Measurements from ENCODE around the gene SHC4.

The SHC4 gene

GRCh38 chr15:48834756-48835155 is 129.0 kb downstream of the SHC4 start:
- DNase-seq: no peak

GRCh38 chr15:48833526-48834239 is 130.0 kb downstream of the SHC4 start:
- no peak for DNase-seq

GRCh38 chr15:48832648-48833047 is 131.1 kb downstream of the SHC4 start:
- DNase-seq: no peak

GRCh38 chr15:48828906-48829305 is 134.8 kb downstream of the SHC4 start:
- DNase-seq: no peak

- DNase-seq: no peak
These were observed 135.2 kb downstream of the SHC4 start for GRCh38 chr15:48828471-48828870.

- no peak for DNase-seq
These were observed 138.6 kb downstream of the SHC4 start for GRCh38 chr15:48825075-48825474.

GRCh38 chr15:48823706-48824105 is 140.0 kb downstream of the SHC4 start:
- no peak for DNase-seq

GRCh38 chr15:48823237-48823636 is 140.5 kb downstream of the SHC4 start:
- no peak for DNase-seq

- no peak for DNase-seq
These were observed 149.4 kb downstream of the SHC4 start for GRCh38 chr15:48814286-48814685.

GRCh38 chr15:48811325-48811958 is 152.3 kb downstream of the SHC4 start:
- no peak for DNase-seq

GRCh38 chr15:48810414-48811324 is 153.1 kb downstream of the SHC4 start, which contains the start of gene CEP152:
Gene CEP152, minus strand, starts transcription at chr15:48811069. Its CDS starts 5,420 bp downstream, at chr15:48805649.
- DNase-seq: peak; percentile 83

- no peak for DNase-seq
These were observed 157.6 kb downstream of the SHC4 start for GRCh38 chr15:48806151-48806550.

- no peak for DNase-seq
These were observed 158.1 kb downstream of the SHC4 start for GRCh38 chr15:48805591-48805990.

GRCh38 chr15:48803877-48804276 is 159.8 kb downstream of the SHC4 start:
- DNase-seq: no peak

- DNase-seq: no peak
These were observed 160.9 kb downstream of the SHC4 start for GRCh38 chr15:48802867-48803266.

- DNase-seq: no peak
These were observed 161.5 kb downstream of the SHC4 start for GRCh38 chr15:48802257-48802656.

- no peak for DNase-seq
These were observed 162.8 kb downstream of the SHC4 start for GRCh38 chr15:48800811-48801455.

- DNase-seq: no peak
These were observed 163.5 kb downstream of the SHC4 start for GRCh38 chr15:48800245-48800644.

GRCh38 chr15:48798319-48798718 is 165.4 kb downstream of the SHC4 start:
- no peak for DNase-seq

GRCh38 chr15:48796930-48797329 is 166.8 kb downstream of the SHC4 start:
- no peak for DNase-seq

- no peak for DNase-seq
These were observed 167.2 kb downstream of the SHC4 start for GRCh38 chr15:48796521-48796920.

- no peak for DNase-seq
These were observed 167.8 kb downstream of the SHC4 start for GRCh38 chr15:48795901-48796300.

- no peak for DNase-seq
These were observed 169.0 kb downstream of the SHC4 start for GRCh38 chr15:48794697-48795134.
